Measurements from ENCODE around the gene PRAMEF14. TPM values are rescaled to one million over a fixed set of nuclear protein-coding genes. Genes with fewer than 3 reads are reported as not detected.
"Not testable (repeated sequence)": the region's sequence is repeated elsewhere in the genome, so short reads cannot be mapped to it uniquely, and the experiment has no call there.

The PRAMEF14 gene, protein sequence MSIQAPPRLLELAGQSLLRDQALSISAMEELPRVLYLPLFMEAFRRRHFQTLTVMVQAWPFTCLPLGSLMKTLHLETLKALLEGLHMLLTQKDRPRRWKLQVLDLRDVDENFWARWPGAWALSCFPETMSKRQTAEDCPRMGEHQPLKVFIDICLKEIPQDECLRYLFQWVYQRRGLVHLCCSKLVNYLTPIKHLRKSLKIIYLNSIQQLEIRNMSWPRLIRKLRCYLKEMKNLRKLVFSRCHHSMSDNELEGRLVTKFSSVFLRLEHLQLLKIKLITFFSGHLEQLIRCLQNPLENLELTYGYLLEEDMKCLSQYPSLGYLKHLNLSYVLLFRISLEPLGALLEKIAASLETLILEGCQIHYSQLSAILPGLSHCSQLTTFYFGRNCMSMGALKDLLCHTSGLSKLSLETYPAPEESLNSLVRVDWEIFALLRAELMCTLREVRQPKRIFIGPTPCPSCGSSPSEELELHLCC
- not detected in 2 replicates for total RNA-seq

DNA sequence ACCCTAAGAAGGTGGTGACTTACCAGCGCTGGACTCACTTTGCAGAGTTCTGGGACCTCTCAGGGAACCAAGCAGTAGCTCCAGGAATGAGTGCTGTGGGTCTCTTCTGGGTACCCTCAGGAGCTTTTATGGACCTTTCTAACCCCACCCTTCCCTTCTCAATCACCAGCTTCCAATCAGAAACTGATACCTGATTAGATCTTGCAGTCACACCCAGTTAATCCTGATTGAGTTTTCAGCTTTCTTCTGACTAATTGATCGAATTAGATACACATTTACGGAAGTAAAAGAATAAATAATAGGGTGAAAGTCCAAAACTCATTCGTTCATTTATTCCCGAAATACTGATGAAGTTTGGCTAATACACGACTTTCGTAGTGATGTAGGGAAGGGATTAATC, at the start of gene PRAMEF14:
Gene PRAMEF14 (minus strand): TSS at position 101 of the 400 bp plus-strand sequence. CDS start 1,820 bp downstream, outside the sequence.
- H3K27ac Mint-ChIP-seq; H3K4me3 Mint-ChIP-seq (ENCODE audit: low read depth); H3K36me3 Mint-ChIP-seq (ENCODE audit: low read depth); intact Hi-C loops (cut with micrococcal nuclease); H3K9me3 Mint-ChIP-seq; DNase-seq (ENCODE audit: low spot score); H3K27me3 Mint-ChIP-seq (ENCODE audit: low read depth); H3K4me1 Mint-ChIP-seq (ENCODE audit: low read depth): not testable (repeated sequence)

DNA sequence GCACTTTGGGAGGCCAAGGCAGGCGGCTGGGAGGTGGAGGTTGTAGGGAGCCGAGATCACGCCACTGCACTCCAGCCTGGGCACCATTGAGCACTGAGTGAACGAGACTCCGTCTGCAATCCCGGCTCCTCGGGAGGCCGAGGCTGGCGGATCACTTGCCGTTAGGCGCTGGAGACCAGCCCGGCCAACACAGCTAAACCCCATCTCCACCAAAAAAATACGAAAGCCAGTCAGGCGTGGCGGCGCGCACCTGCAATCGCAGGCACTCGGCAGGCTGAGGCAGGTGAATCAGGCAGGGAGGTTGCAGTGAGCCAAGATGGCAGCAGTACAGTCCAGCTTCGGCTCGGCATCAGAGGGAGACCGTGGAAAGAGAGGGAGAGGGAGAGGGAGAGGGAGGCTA, 48.4 kb upstream of the PRAMEF14 start:
- H3K9me3 Mint-ChIP-seq; H3K36me3 Mint-ChIP-seq (ENCODE audit: low read depth); H3K27ac Mint-ChIP-seq; H3K4me1 Mint-ChIP-seq (ENCODE audit: low read depth); intact Hi-C loops (cut with micrococcal nuclease); H3K4me3 Mint-ChIP-seq (ENCODE audit: low read depth); H3K27me3 Mint-ChIP-seq (ENCODE audit: low read depth); DNase-seq (ENCODE audit: low spot score): not testable (repeated sequence)

DNA sequence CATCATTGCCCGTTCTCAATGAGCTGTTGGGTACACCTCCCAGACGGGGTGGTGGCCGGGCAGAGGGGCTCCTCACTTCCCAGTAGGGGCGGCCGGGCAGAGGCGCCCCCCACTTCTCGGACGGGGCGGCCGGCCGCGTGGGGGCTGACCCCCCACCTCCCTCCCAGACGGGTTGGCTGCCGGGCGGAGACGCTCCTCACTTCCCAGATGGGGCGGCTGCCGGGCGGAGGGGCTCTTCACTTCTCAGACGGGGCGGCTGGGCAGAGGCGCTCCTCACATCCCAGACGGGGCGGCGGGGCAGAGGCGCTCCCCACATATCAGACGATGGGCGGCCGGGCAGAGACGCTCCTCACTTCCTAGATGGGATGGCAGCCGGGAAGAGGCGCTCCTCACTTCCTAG, 47.8 kb upstream of the PRAMEF14 start:
- H3K9me3 Mint-ChIP-seq; H3K36me3 Mint-ChIP-seq (ENCODE audit: low read depth); intact Hi-C loops (cut with micrococcal nuclease); H3K4me1 Mint-ChIP-seq (ENCODE audit: low read depth); H3K27me3 Mint-ChIP-seq (ENCODE audit: low read depth); H3K4me3 Mint-ChIP-seq (ENCODE audit: low read depth); H3K27ac Mint-ChIP-seq; DNase-seq (ENCODE audit: low spot score): not testable (repeated sequence)

DNA sequence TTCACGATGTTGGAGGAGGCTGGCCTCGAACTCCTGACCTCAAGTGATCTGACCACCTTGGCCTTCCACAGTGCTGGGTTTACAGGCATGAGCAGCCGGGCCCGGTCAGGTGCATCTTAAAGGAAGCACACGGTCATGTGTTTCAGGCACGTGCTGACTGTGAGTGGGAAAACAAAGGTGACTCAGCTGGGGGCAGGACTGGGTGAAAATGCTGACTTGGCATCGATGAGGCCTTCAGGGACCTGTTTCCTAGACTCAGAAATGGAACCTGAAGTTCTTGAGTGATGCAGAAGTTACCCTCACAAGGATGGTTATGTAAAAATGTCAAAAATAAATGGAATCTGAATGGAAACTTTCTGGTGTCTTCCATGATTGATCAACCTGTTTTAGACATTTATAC, 46.1 kb upstream of the PRAMEF14 start:
- H3K9me3 Mint-ChIP-seq: not testable (repeated sequence)

DNA sequence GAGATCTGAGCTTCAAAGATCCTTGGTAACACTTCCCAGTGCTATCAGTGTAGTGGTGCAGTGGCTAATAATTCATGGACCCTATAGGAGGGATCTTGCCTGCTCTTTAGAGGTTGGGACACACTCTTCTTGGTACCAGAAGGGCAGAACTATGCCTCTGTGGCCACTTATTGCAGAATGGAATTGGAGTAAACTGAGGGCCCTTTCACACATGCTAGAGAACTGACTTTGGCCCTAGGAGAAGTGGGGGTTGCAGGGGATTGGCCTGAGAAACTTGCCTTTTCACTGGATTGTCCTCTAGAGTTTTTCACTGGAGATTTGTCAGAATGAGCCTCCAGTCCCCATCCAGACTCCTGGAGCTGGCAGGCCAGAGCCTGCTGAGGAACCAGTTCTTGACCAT, 42.4 kb upstream of the PRAMEF14 start, which contains the start of gene PRAMEF17:
Gene PRAMEF17 (plus strand): TSS at position 301 of the 400 bp plus-strand sequence. CDS start 26 bp downstream, at position 327.
- H3K36me3 Mint-ChIP-seq (ENCODE audit: low read depth); DNase-seq (ENCODE audit: low spot score); intact Hi-C loops (cut with micrococcal nuclease); H3K27me3 Mint-ChIP-seq (ENCODE audit: low read depth); H3K9me3 Mint-ChIP-seq; H3K27ac Mint-ChIP-seq; H3K4me1 Mint-ChIP-seq (ENCODE audit: low read depth); H3K4me3 Mint-ChIP-seq (ENCODE audit: low read depth): not testable (repeated sequence)

More for the DNA sequence above, 46.1 kb upstream of the PRAMEF14 start:
- H3K27me3 Mint-ChIP-seq (ENCODE audit: low read depth); DNase-seq (ENCODE audit: low spot score); intact Hi-C loops (cut with micrococcal nuclease); H3K36me3 Mint-ChIP-seq (ENCODE audit: low read depth); H3K4me3 Mint-ChIP-seq (ENCODE audit: low read depth); H3K27ac Mint-ChIP-seq; H3K4me1 Mint-ChIP-seq (ENCODE audit: low read depth): not testable (repeated sequence)

DNA sequence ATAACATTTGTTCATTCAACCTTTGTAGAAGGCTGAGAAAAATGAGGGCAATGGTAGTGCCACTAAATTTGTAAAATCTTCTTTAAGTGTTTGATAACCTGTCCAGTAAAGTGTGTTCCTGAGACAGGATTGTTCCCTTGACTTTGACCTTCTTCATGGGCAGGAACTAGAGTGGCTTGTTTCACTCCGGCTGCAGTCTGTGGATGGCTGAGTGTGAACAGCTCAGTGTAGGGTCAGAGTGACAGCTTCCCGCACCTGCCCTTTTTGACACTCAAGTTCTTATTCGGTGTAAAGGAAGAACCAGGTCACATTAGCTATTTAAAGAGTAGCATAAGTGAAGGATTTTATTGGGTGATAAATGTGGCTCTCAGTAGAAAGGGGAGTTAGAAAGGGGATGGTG, 33.4 kb upstream of the PRAMEF14 start:
- H3K4me1 Mint-ChIP-seq (ENCODE audit: low read depth); DNase-seq (ENCODE audit: low spot score); H3K4me3 Mint-ChIP-seq (ENCODE audit: low read depth): not testable (repeated sequence)

DNA sequence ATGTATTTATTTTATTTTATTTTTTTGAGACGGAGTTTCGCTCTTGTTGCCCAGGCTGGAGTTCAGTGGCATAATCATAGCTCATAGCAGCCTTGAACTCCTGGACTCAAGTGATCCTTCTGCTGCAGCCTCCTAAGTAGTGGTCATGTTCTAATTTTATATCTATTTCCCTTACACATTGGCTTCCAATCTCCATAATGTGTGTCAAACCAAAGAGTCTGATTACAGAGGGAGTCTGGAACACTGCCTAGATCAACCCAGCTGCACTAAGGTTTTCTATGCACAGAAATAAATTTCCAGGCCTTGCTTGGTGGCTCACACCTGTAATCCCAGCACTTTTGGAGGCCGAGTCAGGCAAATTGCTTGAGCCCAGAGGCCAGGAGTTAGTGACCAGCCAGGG, 32.0 kb upstream of the PRAMEF14 start:
- H3K9me3 Mint-ChIP-seq; H3K4me3 Mint-ChIP-seq (ENCODE audit: low read depth); DNase-seq (ENCODE audit: low spot score); H3K4me1 Mint-ChIP-seq (ENCODE audit: low read depth); H3K27me3 Mint-ChIP-seq (ENCODE audit: low read depth); intact Hi-C loops (cut with micrococcal nuclease); H3K36me3 Mint-ChIP-seq (ENCODE audit: low read depth); H3K27ac Mint-ChIP-seq: not testable (repeated sequence)

More for the DNA sequence above, 33.4 kb upstream of the PRAMEF14 start:
- H3K36me3 Mint-ChIP-seq (ENCODE audit: low read depth); H3K9me3 Mint-ChIP-seq; intact Hi-C loops (cut with micrococcal nuclease); H3K27me3 Mint-ChIP-seq (ENCODE audit: low read depth); H3K27ac Mint-ChIP-seq: not testable (repeated sequence)

DNA sequence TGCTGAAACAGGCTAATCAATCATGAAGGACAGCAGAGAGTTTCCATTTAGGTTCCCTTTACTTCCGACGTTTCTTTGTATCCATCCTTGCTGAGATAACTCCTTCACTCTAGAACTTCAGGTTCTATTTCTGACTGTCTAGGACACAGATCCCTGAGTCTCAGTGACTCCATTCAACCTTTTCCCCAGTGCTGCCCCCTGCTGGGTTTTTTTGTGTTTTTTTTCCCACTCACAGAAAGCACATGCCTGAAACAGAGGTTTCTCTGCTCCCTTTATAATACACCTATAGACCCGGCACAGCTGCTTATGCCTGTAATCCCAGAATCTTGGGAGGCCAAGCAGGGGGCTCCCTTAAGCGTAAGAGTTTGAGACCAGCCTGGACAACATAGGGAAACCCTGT, 21.6 kb upstream of the PRAMEF14 start:
- H3K27me3 Mint-ChIP-seq (ENCODE audit: low read depth); intact Hi-C loops (cut with micrococcal nuclease); H3K36me3 Mint-ChIP-seq (ENCODE audit: low read depth); DNase-seq (ENCODE audit: low spot score); H3K4me1 Mint-ChIP-seq (ENCODE audit: low read depth); H3K4me3 Mint-ChIP-seq (ENCODE audit: low read depth); H3K27ac Mint-ChIP-seq; H3K9me3 Mint-ChIP-seq: not testable (repeated sequence)

DNA sequence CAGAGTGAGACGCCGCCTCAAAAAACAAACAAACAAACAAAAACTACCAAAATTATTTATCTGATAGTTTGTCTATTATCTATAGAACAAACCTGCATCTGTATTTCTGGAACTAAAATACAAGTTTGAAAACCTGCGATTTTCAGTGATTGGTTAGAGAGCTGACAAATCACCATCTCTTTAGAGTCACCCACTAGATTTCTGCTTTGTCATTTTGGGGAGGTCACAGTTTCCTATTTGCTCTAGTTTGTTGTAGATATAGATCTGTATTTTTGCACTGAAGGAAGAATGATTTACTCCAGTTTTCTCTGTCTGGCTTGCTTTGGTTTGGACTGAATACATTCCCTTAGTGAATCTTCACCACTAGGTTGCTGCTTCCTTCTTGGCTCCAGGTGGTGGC, 19.6 kb upstream of the PRAMEF14 start:
- H3K9me3 Mint-ChIP-seq; H3K36me3 Mint-ChIP-seq (ENCODE audit: low read depth); H3K27ac Mint-ChIP-seq: not testable (repeated sequence)

DNA sequence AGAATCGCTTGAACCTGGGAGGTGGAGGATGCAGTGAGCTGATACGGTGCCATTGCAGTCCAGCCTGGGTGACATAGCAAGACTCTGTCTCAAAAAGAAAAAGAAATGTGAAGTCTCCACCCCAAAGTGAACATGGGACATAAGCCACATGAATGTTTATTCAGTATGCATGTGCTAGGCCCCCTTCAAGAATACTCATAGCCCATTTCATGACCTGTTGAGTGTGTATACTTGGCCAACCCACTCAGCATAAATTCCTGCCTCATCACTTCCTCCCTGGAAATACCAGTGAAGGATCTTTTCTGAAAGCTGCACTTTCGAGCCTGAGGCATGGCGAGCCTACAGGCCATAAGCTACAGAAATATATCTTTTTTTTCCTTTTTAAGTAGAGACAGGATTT, 18.0 kb upstream of the PRAMEF14 start:
- intact Hi-C loops (cut with micrococcal nuclease): not testable (repeated sequence)

More for the DNA sequence above, 19.6 kb upstream of the PRAMEF14 start:
- H3K27me3 Mint-ChIP-seq (ENCODE audit: low read depth); DNase-seq (ENCODE audit: low spot score); intact Hi-C loops (cut with micrococcal nuclease); H3K4me3 Mint-ChIP-seq (ENCODE audit: low read depth); H3K4me1 Mint-ChIP-seq (ENCODE audit: low read depth): not testable (repeated sequence)

DNA sequence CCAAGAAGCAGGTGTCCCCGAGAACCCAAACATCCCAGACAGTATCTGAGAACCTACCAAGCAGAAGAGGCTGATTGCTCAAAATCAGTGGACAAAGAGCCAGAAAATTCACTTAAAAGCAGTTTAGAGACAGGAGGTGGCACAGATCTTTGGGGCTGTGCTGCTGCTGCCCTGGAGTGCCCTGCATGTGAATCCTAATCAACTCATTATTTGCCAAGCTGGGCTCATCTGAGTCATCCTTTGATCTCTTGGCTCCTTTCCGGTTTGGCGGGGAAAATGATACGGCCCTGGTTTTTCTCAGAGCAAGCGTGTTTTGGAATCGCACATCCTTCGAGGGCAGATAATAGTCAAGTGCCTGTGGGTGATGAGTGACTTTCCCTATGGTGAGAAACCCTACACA, 15.4 kb upstream of the PRAMEF14 start:
- H3K4me1 Mint-ChIP-seq (ENCODE audit: low read depth); H3K36me3 Mint-ChIP-seq (ENCODE audit: low read depth); H3K9me3 Mint-ChIP-seq; H3K27ac Mint-ChIP-seq; intact Hi-C loops (cut with micrococcal nuclease); H3K27me3 Mint-ChIP-seq (ENCODE audit: low read depth); DNase-seq (ENCODE audit: low spot score); H3K4me3 Mint-ChIP-seq (ENCODE audit: low read depth): not testable (repeated sequence)

More for the DNA sequence above, 18.0 kb upstream of the PRAMEF14 start:
- not testable (repeated sequence) for H3K27ac Mint-ChIP-seq; H3K36me3 Mint-ChIP-seq (ENCODE audit: low read depth); H3K27me3 Mint-ChIP-seq (ENCODE audit: low read depth); DNase-seq (ENCODE audit: low spot score); H3K9me3 Mint-ChIP-seq; H3K4me3 Mint-ChIP-seq (ENCODE audit: low read depth); H3K4me1 Mint-ChIP-seq (ENCODE audit: low read depth)

DNA sequence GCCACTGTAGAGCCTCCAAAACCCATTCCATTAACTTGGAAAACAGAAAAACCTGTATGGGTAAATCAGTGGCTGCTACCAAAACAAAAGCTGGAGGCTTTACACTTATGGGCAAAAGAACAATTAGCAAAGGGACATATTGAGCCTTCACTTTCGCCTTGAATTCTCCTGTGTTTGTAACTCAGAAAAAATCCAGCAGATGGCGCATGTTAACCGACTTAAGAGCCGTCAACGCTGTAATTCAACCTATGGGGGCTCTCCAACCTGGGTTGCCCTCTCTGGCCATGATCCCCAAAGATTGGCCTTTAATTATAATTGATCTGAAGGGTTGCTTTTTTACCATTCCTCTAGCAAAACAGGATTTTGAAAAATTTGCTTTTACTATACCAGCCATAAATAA, 9.8 kb upstream of the PRAMEF14 start:
- H3K36me3 Mint-ChIP-seq (ENCODE audit: low read depth); intact Hi-C loops (cut with micrococcal nuclease); H3K27me3 Mint-ChIP-seq (ENCODE audit: low read depth); DNase-seq (ENCODE audit: low spot score); H3K4me3 Mint-ChIP-seq (ENCODE audit: low read depth); H3K4me1 Mint-ChIP-seq (ENCODE audit: low read depth); H3K9me3 Mint-ChIP-seq; H3K27ac Mint-ChIP-seq: not testable (repeated sequence)

DNA sequence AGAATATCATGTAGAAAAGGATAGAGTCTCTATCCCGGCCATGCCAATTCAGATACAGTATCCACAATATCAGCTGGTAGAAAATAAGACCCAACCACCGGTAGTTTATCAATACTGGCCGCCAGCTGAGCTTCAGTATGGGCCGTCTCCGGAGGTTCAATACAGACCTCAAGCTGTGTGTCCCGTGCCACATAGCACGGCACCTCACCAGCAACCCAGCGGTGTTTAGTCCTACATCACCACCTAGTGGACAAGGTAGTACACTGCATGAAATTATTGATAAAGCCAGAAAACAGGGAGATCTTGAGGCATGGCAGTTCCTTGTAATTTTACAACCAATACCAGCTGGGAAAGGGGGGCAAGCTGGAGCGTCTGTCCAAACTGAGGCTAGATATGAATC, 7.5 kb upstream of the PRAMEF14 start:
- H3K9me3 Mint-ChIP-seq; intact Hi-C loops (cut with micrococcal nuclease); H3K4me1 Mint-ChIP-seq (ENCODE audit: low read depth); H3K4me3 Mint-ChIP-seq (ENCODE audit: low read depth); H3K27ac Mint-ChIP-seq; DNase-seq (ENCODE audit: low spot score); H3K36me3 Mint-ChIP-seq (ENCODE audit: low read depth); H3K27me3 Mint-ChIP-seq (ENCODE audit: low read depth): not testable (repeated sequence)
